8988T (cell line): ENCODE measurements around the gene IL17REL.

Source experiments
- DNase-seq: peaks from one replicate; pipeline ENCODE4 v3.0.0; 2011

IL17REL gene

GRCh38 chr22:49966041-49966773, 46.4 kb downstream of the IL17REL start:
- DNase-seq = peak; percentile 10

DNA sequence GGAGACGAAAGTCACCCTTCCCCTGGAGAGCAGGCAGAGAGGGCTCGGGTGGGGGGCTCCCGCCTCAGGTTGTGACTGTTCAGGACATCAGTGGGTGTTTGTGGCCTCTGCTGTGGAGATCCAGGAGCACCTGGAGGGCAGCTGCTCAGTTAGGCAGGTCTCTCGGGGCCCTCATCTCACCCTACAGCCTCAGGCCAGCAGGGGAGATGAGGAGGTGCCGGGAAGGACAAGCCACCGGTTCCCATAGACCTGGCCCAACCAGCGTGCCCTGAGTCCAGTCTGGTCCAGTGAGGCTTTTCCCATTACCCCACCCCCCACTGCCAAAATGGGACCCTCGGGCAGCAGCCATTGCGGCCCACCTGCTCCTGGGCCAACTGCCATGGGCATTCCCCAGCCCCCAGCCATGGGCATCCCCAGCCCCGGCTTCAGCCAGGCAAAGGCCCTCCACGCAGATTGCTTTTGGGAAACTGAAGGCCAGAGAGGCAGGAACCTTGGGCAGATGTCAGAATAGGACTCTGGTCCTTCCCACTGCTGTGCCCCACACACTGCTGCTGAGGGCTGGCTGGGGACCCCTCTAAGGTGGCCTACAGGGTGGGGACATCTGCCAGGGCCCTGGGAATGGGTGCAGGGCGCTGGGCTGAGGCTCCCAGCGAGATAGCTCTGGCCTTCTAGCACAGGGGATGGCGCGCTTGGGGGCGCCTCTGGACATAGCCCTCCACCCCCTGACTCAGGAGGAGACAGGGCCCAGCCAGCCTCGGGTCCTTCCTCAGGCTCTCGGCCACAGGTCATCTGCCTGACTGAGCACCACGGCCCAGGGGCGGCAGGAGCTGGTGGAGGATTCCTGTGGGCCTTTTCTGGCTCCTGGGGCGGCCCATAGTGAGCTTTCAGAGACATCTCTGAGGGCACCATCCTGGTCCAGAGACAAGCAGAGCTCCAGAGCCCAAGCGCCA, 47.2 kb downstream of the IL17REL start:
- peak; percentile 12 for DNase-seq

GRCh38 chr22:49964136-49965090, 48.2 kb downstream of the IL17REL start:
- DNase-seq = peak; percentile 18

DNA sequence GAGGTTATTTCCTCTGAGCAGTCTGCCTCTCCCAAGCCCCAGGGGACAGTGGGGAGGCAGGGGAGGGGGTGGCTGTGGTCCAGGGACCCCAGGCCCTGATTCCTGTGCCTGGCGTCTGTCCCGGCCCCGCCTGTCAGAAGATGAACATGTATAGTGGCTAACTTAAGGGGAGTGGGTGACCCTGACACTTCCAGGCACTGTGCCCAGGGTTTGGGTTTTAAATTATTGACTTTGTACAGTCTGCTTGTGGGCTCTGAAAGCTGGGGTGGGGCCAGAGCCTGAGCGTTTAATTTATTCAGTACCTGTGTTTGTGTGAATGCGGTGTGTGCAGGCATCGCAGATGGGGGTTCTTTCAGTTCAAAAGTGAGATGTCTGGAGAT, 48.9 kb downstream of the IL17REL start:
- DNase-seq = peak; percentile 18

- peak; percentile 34 for DNase-seq
Observed at GRCh38 chr22:49962751-49963646, 49.6 kb downstream of the IL17REL start.

- DNase-seq = peak; percentile 77
Observed at GRCh38 chr22:49962012-49962750, 50.4 kb downstream of the IL17REL start.

DNA sequence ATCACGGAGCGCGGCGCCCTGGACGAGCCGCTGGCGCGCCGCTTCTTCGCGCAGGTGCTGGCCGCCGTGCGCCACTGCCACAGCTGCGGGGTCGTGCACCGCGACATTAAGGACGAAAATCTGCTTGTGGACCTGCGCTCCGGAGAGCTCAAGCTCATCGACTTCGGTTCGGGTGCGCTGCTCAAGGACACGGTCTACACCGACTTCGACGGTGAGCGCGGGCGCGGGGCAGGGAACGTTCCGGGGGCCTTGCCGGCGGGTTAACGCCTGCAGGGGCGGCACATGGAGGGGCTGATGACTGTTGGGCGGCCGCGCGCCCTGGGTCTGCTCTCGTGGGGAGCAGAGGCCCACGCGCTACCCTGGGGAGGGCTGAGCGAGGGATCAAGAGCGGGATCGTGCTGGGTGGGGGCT, 51.0 kb downstream of the IL17REL start:
- DNase-seq = no peak

GRCh38 chr22:49961005-49961600, 51.5 kb downstream of the IL17REL start:
- DNase-seq = no peak

DNA sequence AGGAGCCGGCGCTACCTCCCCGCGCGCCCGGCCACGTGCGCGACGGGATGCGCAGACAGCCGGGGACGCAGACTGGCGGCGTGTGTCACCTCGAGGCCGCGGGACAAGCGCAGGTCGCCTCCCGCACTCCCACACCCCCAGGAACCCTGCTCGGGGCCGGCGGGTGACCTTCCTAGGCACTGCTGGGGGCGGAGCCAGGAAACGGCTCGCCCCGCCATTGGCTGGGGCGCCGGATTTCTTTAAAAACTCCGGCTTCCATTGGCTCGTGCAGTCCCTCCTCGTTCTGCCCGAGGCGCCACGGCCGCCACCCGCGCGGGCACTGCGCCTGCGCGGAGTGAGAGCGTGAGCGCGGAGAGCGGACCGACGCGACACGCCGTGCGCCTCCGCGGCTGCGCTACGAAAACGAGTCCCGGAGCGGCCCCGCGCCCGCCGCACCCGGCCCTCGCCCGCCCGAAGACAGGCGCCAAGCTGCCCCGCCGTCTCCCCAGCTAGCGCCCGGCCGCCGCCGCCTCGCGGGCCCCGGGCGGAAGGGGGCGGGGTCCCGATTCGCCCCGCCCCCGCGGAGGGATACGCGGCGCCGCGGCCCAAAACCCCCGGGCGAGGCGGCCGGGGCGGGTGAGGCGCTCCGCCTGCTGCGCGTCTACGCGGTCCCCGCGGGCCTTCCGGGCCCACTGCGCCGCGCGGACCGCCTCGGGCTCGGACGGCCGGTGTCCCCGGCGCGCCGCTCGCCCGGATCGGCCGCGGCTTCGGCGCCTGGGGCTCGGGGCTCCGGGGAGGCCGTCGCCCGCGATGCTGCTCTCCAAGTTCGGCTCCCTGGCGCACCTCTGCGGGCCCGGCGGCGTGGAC, 52.2 kb downstream of the IL17REL start, which contains the start of gene PIM3:
Gene PIM3 (plus strand): TSS at position 614 of the 846 bp plus-strand sequence. CDS start 176 bp downstream, at position 790.
- DNase-seq = peak; percentile 99

DNA sequence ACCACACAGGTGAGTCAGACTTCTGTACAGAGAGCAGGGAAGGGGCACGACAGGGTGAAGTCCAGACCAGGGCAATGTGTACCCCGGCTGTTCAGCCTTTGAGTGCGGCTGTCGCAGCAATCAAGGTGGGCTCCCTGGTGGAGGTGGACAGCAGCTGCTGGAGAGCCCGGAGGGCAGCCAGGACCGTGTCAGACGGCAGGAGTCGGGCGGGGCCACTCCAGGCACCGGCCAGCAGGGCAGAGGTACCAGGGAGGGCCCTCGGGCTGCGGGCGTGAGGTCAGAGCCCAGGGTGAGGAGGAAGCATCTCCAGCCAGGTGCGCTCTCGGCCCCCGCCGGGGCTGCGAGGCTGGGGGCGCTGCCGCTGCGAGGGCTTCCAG, 52.8 kb downstream of the IL17REL start:
- peak; percentile 63 for DNase-seq

DNA sequence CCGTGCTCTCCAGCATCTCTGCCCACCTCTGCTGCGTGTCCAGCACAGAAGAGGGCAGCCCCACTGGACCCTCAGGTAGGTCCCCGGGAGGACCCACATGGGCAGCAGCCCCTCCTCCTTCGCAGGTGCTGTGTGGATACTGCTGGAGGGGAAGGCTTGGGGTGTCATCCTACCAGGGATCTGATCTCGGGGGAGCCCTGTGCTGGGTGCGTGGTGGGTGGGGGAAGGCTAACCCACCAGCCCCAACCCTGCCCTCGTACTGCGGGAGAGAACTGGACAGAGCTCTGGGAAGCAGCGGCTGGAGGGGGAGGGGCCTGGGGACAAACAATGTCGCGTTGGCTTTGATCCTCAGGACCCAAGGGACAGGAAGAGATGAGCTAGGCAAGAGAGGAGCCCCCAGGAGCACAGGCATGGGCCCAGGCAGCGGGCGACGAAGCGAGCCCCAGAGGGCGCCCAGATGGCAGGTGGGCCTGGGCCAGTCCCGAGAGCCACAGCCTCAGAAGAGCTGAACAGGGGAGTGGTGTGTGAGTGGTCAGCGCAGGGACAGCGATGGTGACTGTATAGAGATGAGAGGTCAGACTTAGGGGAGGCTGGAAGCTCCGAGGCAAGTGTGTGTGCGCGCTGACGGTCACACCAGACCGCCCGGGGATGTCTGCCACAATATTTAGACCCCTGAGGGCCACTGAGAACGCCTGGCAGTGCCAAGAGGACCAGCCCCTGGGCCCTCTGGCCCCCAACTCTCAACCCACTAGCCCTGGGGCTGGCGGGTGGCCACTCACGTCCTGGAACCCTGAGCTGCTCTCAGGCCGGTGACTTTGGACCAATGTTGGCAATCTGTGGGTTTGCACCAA, 53.4 kb downstream of the IL17REL start:
- DNase-seq = no peak

GRCh38 chr22:49958366-49958921, 54.1 kb downstream of the IL17REL start:
- no peak for DNase-seq

GRCh38 chr22:49957826-49958365, 54.7 kb downstream of the IL17REL start:
- no peak for DNase-seq

DNA sequence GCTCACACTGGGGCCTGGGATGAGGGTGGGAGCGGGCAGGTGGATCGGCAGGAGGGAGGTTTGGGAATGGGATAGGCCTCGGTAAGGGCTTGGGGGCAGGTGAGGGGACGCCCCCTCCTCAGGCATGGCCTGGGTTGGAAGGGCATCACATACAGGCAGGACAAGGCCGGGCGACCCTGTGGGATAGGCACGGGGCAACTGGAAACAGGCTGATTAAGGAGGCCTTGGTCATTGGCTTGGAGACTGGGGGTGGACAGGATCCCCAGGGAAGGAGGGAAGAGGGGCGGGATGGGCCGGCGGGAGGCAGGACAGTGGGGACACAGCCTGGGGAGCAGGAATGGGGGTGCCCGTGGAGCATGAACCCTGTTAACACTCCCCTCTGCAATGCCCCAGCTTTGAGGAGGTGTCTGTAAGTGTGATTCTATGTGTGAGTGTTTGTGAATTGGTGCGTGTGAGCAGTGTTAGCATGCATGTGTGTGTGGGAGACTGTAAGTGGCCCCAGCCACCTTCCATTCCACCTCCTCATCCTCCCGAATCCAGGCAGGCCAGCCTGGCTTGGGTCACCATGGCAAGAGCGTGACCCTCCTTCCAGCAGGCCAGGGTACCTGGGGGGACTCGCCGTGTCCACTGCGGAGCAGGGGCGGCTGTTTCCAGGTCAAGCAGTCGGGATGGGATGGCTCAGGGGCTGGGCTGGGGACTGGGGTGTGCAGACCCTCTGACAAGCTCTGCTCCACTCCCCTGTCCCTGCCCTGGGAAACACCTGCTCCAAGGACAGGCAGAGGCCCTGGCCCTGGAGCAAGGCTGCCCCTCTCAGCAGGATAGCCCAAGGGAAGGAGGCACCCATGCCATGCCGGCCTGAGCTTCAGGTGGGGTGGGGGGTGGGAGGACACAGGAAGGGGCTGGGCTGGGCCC, 55.4 kb downstream of the IL17REL start:
- DNase-seq = no peak

- DNase-seq = no peak
Observed at GRCh38 chr22:49956418-49956770, 56.2 kb downstream of the IL17REL start.

DNA sequence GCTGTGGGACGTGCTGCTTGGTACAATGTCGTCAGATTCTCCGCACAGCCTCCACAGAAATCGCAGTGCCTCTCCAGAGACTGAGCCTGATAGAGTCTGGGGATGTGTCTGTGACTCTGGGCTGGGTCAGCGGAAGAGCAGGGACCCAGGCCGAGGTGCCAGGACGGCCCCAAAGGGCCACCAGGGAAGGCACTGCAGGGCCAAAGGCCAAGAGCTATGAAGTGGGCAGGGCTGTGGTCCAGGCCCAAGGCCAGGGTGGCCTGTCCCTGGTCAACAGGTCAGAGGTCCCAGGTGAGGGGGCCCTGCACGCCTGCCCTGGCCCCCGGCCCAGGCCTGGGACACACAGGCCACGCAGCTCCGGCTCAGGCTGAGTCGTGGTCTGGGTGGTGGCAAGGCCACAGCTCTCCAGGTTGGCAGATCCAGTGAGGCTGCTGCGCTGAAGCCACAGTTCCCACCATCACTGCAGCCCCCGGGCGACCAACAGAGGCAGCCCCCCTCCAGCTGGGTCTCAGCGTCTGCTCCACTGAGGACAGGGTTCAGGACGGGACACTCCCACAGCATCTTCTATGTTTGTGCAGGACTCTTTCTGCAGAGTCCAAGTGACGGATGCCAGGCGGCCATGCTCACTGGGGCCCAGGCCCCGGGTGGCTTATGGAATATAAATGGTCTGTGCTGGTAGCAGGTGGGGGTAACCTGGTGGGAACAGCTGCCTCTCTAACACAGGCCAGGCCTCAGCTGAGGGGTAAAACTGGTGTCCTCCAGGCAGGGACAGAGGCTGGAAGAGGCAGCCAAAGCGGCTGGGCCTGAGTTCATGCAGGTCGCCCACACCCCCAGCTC, 56.8 kb downstream of the IL17REL start:
- DNase-seq = no peak
